CD4-positive, alpha-beta T cell treated with Interleukin-4 for 1 hour (primary cell): Measurements from ENCODE around the gene DNHD1.

Experiments used
- DNase-seq, 2 donors: peaks; one replicate each; pipeline ENCODE4 v3.0.0-alpha.2; 2020 to 2022

DNHD1 gene

GRCh38 chr11:6497069-6497839 is at the start of gene DNHD1:
DNHD1 (plus strand) TSS chr11:6497280; CDS start chr11:6498216, 936 bp downstream.
- DNase-seq = no peak

- no peak for DNase-seq
These were observed 48.5 kb upstream of the DNHD1 start for GRCh38 chr11:6448574-6448973.

DNA sequence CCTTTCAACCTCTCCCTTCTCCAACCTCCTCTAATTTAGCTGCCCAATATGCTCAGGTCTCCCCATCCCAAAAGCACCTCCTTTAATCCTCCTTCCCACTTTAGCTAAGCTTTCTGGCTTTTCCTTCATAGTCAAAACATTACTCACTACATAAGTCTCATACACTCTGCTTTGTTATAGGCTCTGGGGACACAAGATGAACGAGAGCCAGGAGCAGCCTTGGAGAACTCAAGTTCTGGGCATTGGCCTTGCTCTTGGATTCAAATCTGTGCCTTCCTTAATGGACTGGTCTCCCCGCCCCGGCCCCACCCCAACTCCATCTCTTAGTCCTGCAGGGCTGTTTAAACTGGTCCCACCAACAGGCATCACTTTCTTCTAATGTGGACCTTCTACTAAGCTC is 44.9 kb upstream of the DNHD1 start:
- DNase-seq = no peak

DNA sequence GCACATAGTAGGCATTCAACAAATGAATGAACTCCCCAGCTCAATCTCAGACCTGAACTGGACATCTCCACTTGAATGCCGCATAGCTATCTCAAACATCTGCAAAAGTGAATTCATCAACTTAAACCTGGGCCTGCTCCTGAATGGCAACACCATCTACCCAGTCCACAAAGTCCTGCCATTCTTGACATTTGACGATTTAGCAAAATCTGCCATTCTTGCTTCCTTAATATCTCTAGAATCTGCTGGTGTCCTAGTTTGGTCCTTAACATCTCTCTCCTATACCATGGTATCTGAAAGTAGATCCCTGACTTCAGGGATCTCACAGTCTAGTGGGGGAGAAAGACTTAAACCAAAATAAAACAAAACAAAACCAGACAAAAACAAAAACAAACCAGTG is 43.9 kb upstream of the DNHD1 start:
- DNase-seq = no peak

DNA sequence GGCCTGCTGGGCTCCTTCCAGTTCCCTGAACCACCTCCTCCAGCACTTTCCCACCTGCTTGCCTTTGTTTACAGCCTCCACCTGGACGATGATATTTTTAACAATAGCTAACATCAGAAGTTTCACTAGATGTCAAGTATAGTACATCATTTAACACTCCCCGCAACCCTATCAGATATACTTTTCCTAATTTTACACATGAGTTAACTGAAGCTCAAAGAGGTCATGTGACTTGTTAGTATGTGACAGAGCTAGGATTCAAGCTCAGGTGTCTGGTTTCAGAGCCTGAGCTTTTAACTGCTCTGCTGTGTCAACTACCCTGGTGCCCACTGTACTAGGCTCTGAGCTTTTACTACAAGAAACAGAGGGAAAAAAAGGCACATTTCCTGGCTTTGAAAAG is 42.0 kb upstream of the DNHD1 start:
- DNase-seq = no peak

DNA sequence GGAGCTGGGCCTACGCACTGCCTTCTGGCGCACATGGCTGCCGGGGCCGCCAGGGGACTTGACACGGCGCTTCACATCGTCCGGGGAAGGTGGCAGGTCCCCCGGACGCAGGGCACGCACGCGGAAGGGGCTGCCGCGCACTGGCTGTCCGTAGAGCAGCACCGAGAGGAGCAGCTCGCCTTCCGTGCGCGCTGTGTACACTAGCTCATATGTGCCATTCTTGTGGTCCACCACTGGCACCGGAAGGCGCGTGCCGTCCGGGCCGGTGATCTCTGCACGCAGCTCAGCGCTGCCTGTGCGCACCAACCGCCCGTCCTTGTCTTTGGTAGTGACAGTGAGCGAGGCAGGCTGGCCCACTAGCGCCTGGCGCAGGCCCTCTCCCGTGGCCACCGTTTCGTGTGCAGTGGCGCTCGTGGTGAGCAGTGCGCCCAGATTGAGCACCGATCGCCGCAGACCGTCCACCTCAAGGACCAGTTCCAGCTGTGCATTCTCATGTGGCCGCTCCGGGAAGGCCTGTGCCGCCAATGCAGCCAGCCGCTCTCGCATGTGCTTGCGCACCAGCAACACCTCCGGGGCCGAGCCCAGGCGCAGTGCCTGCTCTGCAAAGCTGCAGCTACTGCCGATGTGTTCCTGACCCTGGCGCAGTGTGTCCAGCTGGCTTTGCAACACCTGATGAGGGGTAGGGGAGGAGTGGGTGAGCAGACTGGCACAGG is 40.6 kb upstream of the DNHD1 start:
- DNase-seq = no peak

GRCh38 chr11:6457581-6458320 is 39.3 kb upstream of the DNHD1 start:
- no peak for DNase-seq

DNA sequence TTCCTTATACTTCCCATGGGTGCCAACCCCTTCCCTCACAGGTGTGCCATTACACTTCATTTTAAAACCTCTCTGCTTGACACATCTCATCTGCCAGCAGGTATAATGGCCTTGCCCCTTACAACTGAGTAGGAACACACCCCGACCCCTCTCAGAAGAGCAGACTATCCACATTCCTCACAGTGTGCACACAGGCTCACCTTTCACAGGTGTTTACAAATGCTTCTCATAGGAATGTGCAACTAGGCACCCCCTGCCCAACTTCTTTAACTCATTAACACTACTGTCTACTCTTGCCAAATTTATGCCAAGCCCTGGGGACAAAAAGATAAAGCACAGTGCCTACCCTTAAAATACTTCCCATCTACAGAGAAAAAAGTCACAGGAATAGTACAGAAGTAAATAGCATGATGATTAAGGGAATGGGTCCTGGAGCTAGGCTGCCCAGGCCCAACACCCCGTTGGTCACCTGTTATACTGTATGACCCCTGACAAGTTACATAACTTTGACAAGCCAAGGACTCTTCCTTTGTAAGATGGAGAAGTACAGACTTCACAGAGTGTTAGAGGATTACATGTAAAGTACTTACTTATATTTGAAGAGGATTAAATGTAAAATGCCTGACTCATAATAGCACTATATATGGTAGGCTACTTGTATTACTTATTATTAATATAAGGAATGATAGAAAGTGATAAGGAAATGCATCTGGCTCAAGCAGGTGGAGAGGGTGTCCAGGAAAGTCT is 38.6 kb upstream of the DNHD1 start:
- DNase-seq = no peak

DNA sequence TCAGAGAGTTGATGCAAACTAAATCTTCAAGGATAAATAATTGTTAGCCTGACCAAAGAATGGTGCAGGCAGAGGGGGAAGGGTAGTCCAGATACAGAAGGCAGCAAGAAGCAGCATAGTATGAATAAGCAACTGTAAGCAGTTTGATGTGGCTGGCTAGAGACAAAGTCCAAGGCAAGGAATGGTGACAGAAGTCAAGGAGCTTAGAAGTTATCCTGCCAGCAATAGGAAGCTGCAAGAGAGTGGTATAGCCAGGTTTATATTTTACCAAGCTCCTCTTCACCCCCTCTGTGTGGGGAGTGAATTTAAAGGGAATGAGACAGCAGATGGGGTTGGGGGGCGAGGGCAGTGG is 38.0 kb upstream of the DNHD1 start:
- DNase-seq = no peak

- DNase-seq = peak in 1 of 2 donors; percentile 70
These were observed 28.2 kb upstream of the DNHD1 start for GRCh38 chr11:6468712-6469495.

DNA sequence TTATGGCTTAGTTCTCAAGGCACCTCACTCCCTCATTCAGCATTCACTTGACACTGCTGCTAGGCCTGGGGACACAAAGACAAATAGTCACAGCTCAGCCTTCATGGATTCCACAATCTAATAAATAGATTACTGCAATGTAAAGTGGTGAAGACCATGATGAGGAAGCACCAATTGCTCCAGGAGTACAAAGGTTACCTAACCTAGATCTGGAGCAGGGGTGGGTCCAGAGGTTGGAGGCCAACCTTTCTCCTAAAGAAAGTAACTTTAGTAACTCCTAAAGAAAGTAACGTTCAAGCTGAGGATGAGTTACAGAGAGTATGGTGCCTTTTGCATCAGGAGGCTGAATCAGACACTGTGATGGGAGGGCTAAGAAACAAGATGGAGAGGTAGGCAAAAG is 27.5 kb upstream of the DNHD1 start:
- DNase-seq = no peak

- DNase-seq = no peak
These were observed 24.1 kb upstream of the DNHD1 start for GRCh38 chr11:6472934-6473333.

GRCh38 chr11:6473451-6474412 is 23.3 kb upstream of the DNHD1 start, which contains the start of gene TRIM3:
TRIM3 (minus strand) TSS chr11:6473941; CDS start chr11:6465695, 8,246 bp downstream.
- peak; percentile 78 to 80 for DNase-seq

GRCh38 chr11:6474413-6474792 is 22.7 kb upstream of the DNHD1 start:
- no peak for DNase-seq

DNA sequence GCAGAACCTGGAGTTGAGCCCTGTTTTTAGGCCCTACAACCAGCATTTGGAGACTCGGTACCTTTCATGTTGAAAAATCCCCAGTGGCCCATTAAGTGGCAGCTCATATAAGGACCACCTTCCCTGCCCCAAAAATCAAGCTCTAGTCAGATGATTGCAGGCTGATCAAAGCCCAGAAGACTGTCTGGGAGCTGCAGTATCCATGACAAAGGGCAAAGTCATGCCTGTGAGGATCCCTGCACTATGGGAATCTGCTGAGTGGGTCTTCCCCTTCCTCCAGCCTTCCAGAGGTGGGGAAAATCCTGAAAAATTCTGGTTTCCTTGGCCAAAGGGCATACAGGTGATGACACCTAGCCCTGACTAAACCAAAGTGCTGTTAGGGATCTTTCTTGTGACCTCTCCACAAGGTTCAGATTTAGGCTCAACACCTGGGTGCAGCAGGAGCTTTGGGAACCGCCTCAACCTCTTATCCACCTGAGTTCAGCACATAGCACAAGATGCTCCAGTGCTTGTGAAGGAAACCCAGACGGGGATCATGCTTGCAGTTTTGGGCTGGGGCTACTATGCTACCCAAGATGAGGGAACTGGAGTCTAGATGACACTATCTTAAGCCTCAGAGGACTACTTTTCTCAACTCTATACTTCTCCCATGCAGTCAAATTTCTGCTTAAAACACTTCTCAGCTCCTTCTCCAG is 22.1 kb upstream of the DNHD1 start:
- DNase-seq = peak in 1 of 2 donors; percentile 15

DNA sequence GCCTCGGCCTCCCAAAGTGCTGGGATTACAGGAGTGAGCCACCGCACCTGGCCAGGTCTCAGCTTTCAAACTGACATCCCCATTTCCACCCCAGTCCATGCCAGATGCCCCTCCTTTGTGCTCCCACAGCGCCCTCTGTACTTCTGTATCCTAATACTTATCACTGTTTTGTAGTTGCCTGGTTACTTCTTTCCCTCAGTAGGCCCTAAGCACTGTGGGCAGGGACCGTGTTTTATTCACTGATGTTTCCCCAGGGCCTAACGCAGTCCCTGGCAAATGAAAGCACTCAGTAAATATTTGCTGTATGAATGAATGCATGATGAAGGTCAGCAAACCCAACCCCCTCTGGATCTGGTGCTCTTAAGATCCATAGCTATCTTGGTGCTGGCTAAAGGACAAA is 21.1 kb upstream of the DNHD1 start:
- DNase-seq = no peak

GRCh38 chr11:6476571-6476970 is 20.5 kb upstream of the DNHD1 start:
- DNase-seq = no peak

DNA sequence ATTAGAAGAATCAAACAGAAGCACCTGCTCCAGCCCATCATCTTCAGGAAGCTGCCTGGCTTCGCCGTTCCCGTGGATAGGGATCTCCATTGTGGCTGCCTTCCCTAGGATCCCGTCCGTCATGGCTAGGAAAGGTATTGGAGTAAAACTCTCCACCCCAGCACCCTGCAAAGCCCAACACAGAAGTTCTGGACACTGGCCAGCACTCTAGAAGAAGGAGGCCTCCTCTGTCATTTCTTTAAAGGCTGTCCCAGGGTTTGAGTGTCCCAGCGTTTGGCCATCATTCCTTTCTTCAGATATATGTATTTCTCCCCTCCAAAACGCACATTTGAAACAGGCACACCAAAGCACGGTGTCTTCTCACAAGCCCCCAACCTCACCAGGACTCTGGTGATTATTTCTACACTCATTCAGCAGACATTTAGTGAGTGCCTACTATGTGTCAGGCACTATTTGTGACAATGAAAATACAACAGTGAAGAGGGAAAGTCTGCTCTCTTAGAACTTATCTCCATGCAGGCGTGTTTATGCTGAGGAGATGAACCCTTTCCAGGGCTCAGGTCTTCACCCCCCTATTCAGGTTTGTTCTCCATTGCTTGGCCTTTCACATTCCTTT is 16.7 kb upstream of the DNHD1 start:
- DNase-seq = no peak

GRCh38 chr11:6481012-6481923 is 15.8 kb upstream of the DNHD1 start, which contains the start of the genes ARFIP2 and TIMM10B:
ARFIP2 (minus strand) TSS chr11:6481331; CDS start chr11:6480421, 910 bp downstream.
TIMM10B (plus strand) TSS chr11:6481501; CDS start chr11:6481517, 16 bp downstream.
- peak; percentile 96 to 98 for DNase-seq
